ENCODE data around the gene GPBP1L1.

Gene GPBP1L1

GRCh38 chr1:45589861-45590260, 96.5 kb downstream of the GPBP1L1 start:
- DNase-seq (ENCODE audit: low read depth) = no peak

GRCh38 chr1:45586769-45587168, 99.6 kb downstream of the GPBP1L1 start:
- no peak for DNase-seq (ENCODE audit: low read depth)

GRCh38 chr1:45585496-45586075, 100.7 kb downstream of the GPBP1L1 start:
- no peak for DNase-seq (ENCODE audit: low read depth)

GRCh38 chr1:45585110-45585426, 101.3 kb downstream of the GPBP1L1 start:
- DNase-seq (ENCODE audit: low read depth) = no peak

- peak; percentile 61 for DNase-seq (ENCODE audit: low read depth)
Measured at GRCh38 chr1:45584351-45585109, 101.8 kb downstream of the GPBP1L1 start.

GRCh38 chr1:45583666-45584350, 102.5 kb downstream of the GPBP1L1 start, which contains the start of gene NASP:
NASP (plus strand) TSS chr1:45584041; CDS start chr1:45584147, 106 bp downstream.
- peak; percentile 55 for DNase-seq (ENCODE audit: low read depth)

- peak; percentile 93 for DNase-seq (ENCODE audit: low read depth)
Measured at GRCh38 chr1:45583264-45583665, 103.1 kb downstream of the GPBP1L1 start.

Data from GM04504 (cell line).